H1 (cell line): ENCODE data around the gene PGF. TPM values are rescaled to one million over a fixed set of nuclear protein-coding genes. Genes with fewer than 3 reads are reported as not detected.

Experiments used
- CTCF ChIA-PET: fragments of 300-600 bp; sonication (Branson Sonifier 250); formaldehyde crosslinking; loops from one replicate; lab custom pipeline; 2021; ENCODE audit not compliant: partially characterized antibody; lab: Charles Lee
- POLR2A ChIA-PET: fragments of 300-600 bp; sonication (Branson Sonifier 250); formaldehyde crosslinking; loops from one replicate; lab custom pipeline; 2021; ENCODE audit warnings: inconsistent platforms; ENCODE audit not compliant: partially characterized antibody; lab: Charles Lee
- DNase-seq, 2 experiments: peaks; one replicate each; pipeline versions ENCODE4 v3.0.0 to v3.0.0-alpha.2; 2010 to 2022; ENCODE audit warnings: low spot score in 2 of 2, low read depth in 1 of 2, mixed read lengths in 1 of 2
- FAIRE-seq: peaks from 2 replicates; lab custom pipeline; 2011; peaks lifted over from hg19 to GRCh38; lab: Jason Lieb, UNC
- H2AFZ ChIP-seq: 2 replicates; pipeline ENCODE4 v1.8.1; 2012; ENCODE audit warnings: low read length, inconsistent platforms
- H2AK5ac ChIP-seq: 2 replicates; pipeline ENCODE4 v1.6.1; 2013; ENCODE audit warnings: low read depth, low read length
- H2BK120ac ChIP-seq: replicated peaks from 2 replicates; pipeline ENCODE3; 2013; ENCODE audit warnings: low read depth, low read length, inconsistent platforms
- H2BK12ac ChIP-seq: 2 replicates; pipeline ENCODE4 v1.6.1; 2013; ENCODE audit warnings: low read depth, low read length
- H2BK15ac ChIP-seq: 2 replicates; pipeline ENCODE4 v1.6.1; 2013; ENCODE audit warnings: low read length
- H2BK20ac ChIP-seq: 2 replicates; pipeline ENCODE4 v1.6.1; 2013; ENCODE audit warnings: low read length
- H2BK5ac ChIP-seq: 2 replicates; pipeline ENCODE4 v1.6.1; 2013; ENCODE audit warnings: low read depth, low read length
- H3K14ac ChIP-seq: 2 replicates; pipeline ENCODE4 v1.6.1; 2013; ENCODE audit warnings: inconsistent platforms; ENCODE audit not compliant: insufficient read length
- H3K18ac ChIP-seq: 2 replicates; pipeline ENCODE4 v1.6.1; 2013; ENCODE audit warnings: low read length; ENCODE audit errors: extremely low read depth
- H3K23ac ChIP-seq: 2 replicates; pipeline ENCODE4 v1.6.1; 2013; ENCODE audit warnings: inconsistent platforms; ENCODE audit not compliant: insufficient read length
- H3K23me2 ChIP-seq: 2 replicates; pipeline ENCODE4 v1.6.1; 2013; ENCODE audit warnings: low read depth, low read length
- H3K27ac ChIP-seq: 2 replicates; pipeline ENCODE4 v1.6.1; 2011; ENCODE audit warnings: low read depth, low read length, inconsistent platforms
- H3K27me3 ChIP-seq, 4 experiments: replicated peaks in 1 of 4; 1 replicate in 1 of 4; 2 replicates in 3 of 4; pipeline versions ENCODE4 v1.6.1 to v1.8.1; 2011 to 2013; ENCODE audit warnings: low read length in 3 of 4, mild to moderate bottlenecking in 3 of 4, inconsistent platforms in 2 of 4, mixed read lengths in 2 of 4, moderate library complexity in 1 of 4; ENCODE audit not compliant: control insufficient read depth in 3 of 4, insufficient read depth in 3 of 4; ENCODE audit errors: extremely low read depth in 1 of 4
- H3K36me3 ChIP-seq, 4 experiments: 2 replicates each; pipeline versions ENCODE4 v1.6.1 to v1.8.1; 2011 to 2013; ENCODE audit warnings: mild to moderate bottlenecking in 4 of 4, low read length in 3 of 4, moderate library complexity in 2 of 4, control low read depth in 1 of 4, inconsistent platforms in 1 of 4; ENCODE audit not compliant: insufficient read depth in 4 of 4, control insufficient read depth in 2 of 4
- H3K4ac ChIP-seq: replicated peaks from 2 replicates; pipeline ENCODE3; 2013; ENCODE audit warnings: low read length, low read depth, mixed read lengths, inconsistent platforms; ENCODE audit not compliant: insufficient read length
- H3K4me1 ChIP-seq, 4 experiments: replicated peaks in 1 of 4; 1 replicate in 1 of 4; 2 replicates in 3 of 4; pipeline versions ENCODE4 v1.6.1 to v1.8.1; 2011 to 2013; ENCODE audit warnings: low read length in 3 of 4, inconsistent platforms in 2 of 4, mixed read lengths in 1 of 4; ENCODE audit not compliant: insufficient read depth in 4 of 4, control insufficient read depth in 3 of 4
- H3K4me2 ChIP-seq, 2 experiments: 2 replicates each; pipeline versions ENCODE4 v1.6.1 to v1.8.1; 2011 to 2013; ENCODE audit warnings: low read depth in 2 of 2, low read length in 2 of 2, control low read depth in 1 of 2, inconsistent platforms in 1 of 2, mild to moderate bottlenecking in 1 of 2; ENCODE audit not compliant: insufficient read depth in 1 of 2
- H3K4me3 ChIP-seq, 4 experiments: fragments of 200-600, 300-600 bp in 1 of 4; sonication (generic), shearing (Covaris generic), sonication (Bioruptor Twin) in 1 of 4; 2 replicates each; pipeline versions ENCODE4 v1.5.1 to v1.8.1; 2011 to 2016; ENCODE audit warnings: low read length in 4 of 4, low read depth in 3 of 4, control low read depth in 2 of 4, inconsistent platforms in 2 of 4, mild to moderate bottlenecking in 2 of 4, mixed read lengths in 1 of 4, moderate library complexity in 1 of 4; ENCODE audit not compliant: insufficient read depth in 2 of 4; ENCODE audit errors: extremely low read depth in 1 of 4
- H3K56ac ChIP-seq: replicated peaks from 2 replicates; pipeline ENCODE3; 2013; ENCODE audit warnings: low read depth, mild to moderate bottlenecking, mixed read lengths, low read length, inconsistent platforms; ENCODE audit not compliant: insufficient read length
- H3K79me1 ChIP-seq: 2 replicates; pipeline ENCODE4 v1.6.1; 2013; ENCODE audit warnings: low read depth, low read length, control low read depth
- H3K79me2 ChIP-seq, 2 experiments: 2 replicates each; pipeline versions ENCODE4 v1.6.1 to v1.8.1; 2012 to 2013; ENCODE audit warnings: low read length in 2 of 2, mild to moderate bottlenecking in 2 of 2, inconsistent platforms in 1 of 2; ENCODE audit not compliant: insufficient read depth in 2 of 2, control insufficient read depth in 1 of 2
- H3K9ac ChIP-seq, 4 experiments: replicated peaks in 1 of 4; 1 replicate in 1 of 4; 2 replicates in 3 of 4; pipeline versions ENCODE4 v1.6.1 to v1.8.1; 2011 to 2013; ENCODE audit warnings: low read depth in 3 of 4, low read length in 3 of 4, control low read depth in 2 of 4, mild to moderate bottlenecking in 2 of 4, moderate library complexity in 2 of 4, inconsistent platforms in 1 of 4; ENCODE audit errors: extremely low read depth in 1 of 4
- H3K9me3 ChIP-seq, 2 experiments: 2 replicates each; pipeline versions ENCODE4 v1.6.1 to v1.8.1; 2012 to 2013; ENCODE audit warnings: mild to moderate bottlenecking in 2 of 2, moderate library complexity in 2 of 2, control low read depth in 1 of 2, inconsistent platforms in 1 of 2, low read depth in 1 of 2, low read length in 1 of 2, mixed read lengths in 1 of 2; ENCODE audit not compliant: insufficient read depth in 2 of 2
- H4K20me1 ChIP-seq, 2 experiments: replicated peaks in 1 of 2; 2 replicates each; pipeline versions ENCODE3 to v1.8.1; 2011 to 2013; ENCODE audit warnings: inconsistent platforms in 2 of 2, low read length in 2 of 2, mild to moderate bottlenecking in 1 of 2; ENCODE audit not compliant: insufficient read depth in 2 of 2, control insufficient read depth in 1 of 2
- H4K5ac ChIP-seq: 2 replicates; pipeline ENCODE4 v1.6.1; 2013; ENCODE audit warnings: low read length, low read depth, mixed read lengths, inconsistent platforms; ENCODE audit not compliant: insufficient read length
- H4K8ac ChIP-seq: 2 replicates; pipeline ENCODE4 v1.8.0; 2013; ENCODE audit warnings: mild to moderate bottlenecking, moderate library complexity, low read length, inconsistent platforms; ENCODE audit not compliant: insufficient read depth; ENCODE audit errors: extremely low read depth
- H4K91ac ChIP-seq: replicated peaks from 2 replicates; pipeline ENCODE3; 2013; ENCODE audit warnings: low read length, mixed read lengths, inconsistent platforms; ENCODE audit not compliant: insufficient read length
- ATF3 ChIP-seq: IDR thresholded peaks from 2 replicates; pipeline ENCODE4 v1.6.1; 2011; ENCODE audit warnings: low read depth, mild to moderate bottlenecking, low read length; ENCODE audit not compliant: insufficient read depth
- CHD2 ChIP-seq: IDR thresholded peaks from 2 replicates; pipeline ENCODE4 v1.6.1; 2012; ENCODE audit warnings: low read length, improper control_type of control experiment
- GABPA ChIP-seq: IDR thresholded peaks from 2 replicates; pipeline ENCODE4 v1.6.1; 2011; ENCODE audit warnings: mild to moderate bottlenecking, low read length, moderate library complexity, borderline replicate concordance; ENCODE audit not compliant: insufficient read depth
- GTF2F1 ChIP-seq: IDR thresholded peaks from 2 replicates; pipeline ENCODE4 v1.6.1; 2012; ENCODE audit warnings: low read depth, low read length, improper control_type of control experiment, borderline replicate concordance
- HDAC2 ChIP-seq, 2 experiments: fragments of 300-600 bp in 1 of 2; sonication (generic) in 1 of 2; IDR thresholded peaks; 2 replicates each; pipeline ENCODE4 v1.6.1; 2011 to 2012; ENCODE audit warnings: low read depth in 2 of 2, low read length in 2 of 2, mild to moderate bottlenecking in 2 of 2, moderate library complexity in 2 of 2, borderline replicate concordance in 1 of 2, inconsistent platforms in 1 of 2
- HDAC6 ChIP-seq: IDR thresholded peaks from one replicate; pipeline ENCODE4 v1.7.1; 2012; ENCODE audit warnings: low read depth, mild to moderate bottlenecking, inconsistent platforms, low read length, moderate library complexity
- MAFK ChIP-seq: IDR thresholded peaks from 2 replicates; pipeline ENCODE4 v1.6.1; 2012; ENCODE audit warnings: low read depth, mild to moderate bottlenecking, improper control_type of control experiment, low read length
- MAX ChIP-seq: IDR thresholded peaks from 2 replicates; pipeline ENCODE4 v1.6.1; 2012; ENCODE audit warnings: inconsistent platforms
- RNF2 ChIP-seq: fragments of 200-900, 300-1000 bp; sonication (generic); IDR thresholded peaks from 2 replicates; pipeline ENCODE4 v1.7.1; 2016; ENCODE audit warnings: borderline replicate concordance, low read depth, mild to moderate bottlenecking, antibody characterized with exemption, low read length; ENCODE audit not compliant: poor library complexity, severe bottlenecking; ENCODE audit errors: missing control alignments
- TAF1 ChIP-seq: IDR thresholded peaks from 2 replicates; pipeline ENCODE4 v1.6.1; 2011; ENCODE audit warnings: mild to moderate bottlenecking, low read depth, low read length
- TEAD4 ChIP-seq: IDR thresholded peaks from 2 replicates; pipeline ENCODE4 v1.6.1; 2012; ENCODE audit warnings: low read depth, low read length, inconsistent platforms, mixed read lengths
- WGBS, 2 experiments: shearing (Covaris generic) in 1 of 2; methylation state at CpG; one replicate each; pipeline versions ENCODE4 v1.1.6 to v1.1.7; 2013 to 2015; ENCODE audit warnings: low lambda C conversion rate in 2 of 2, mixed read lengths in 2 of 2, inconsistent platforms in 1 of 2, low coverage in 1 of 2, missing lambda C conversion rate in 1 of 2; ENCODE audit not compliant: insufficient replicate concordance in 2 of 2, insufficient coverage in 1 of 2, insufficient read length in 1 of 2; ENCODE audit errors: extremely low coverage in 1 of 2, missing lambda C conversion rate in 1 of 2; 5-methylcytosine and 5-hydroxymethylcytosine counted together
- polyA plus RNA-seq, 7 experiments: library from polyadenylated mRNA; depleted of rRNA in 3 of 7; stranded (reverse) in 5 of 7; unstranded in 2 of 7; fragments of >200 nt in 5 of 7; fragments of 200-250 nt in 2 of 7; gene quantifications; 1 replicate in 5 of 7; 2 replicates in 1 of 7; 4 replicates in 1 of 7; pipeline versions ENCODE4 v1.2.1 to v1.2.3, GENCODE V29; 2011 to 2013; ENCODE audit warnings: missing spikeins in 2 of 7, mixed read lengths in 2 of 7
- total RNA-seq: library from RNA; stranded (reverse); fragmentation: NEBNext Ultra II Directional; extraction: Animal tissue kit (Norgen Biotek cat#: 25700); gene quantifications from 2 replicates; pipeline ENCODE4 v1.2.1, GENCODE V29; 2021
- TF ChIP-seq, protein P1 (sequence below): IDR thresholded peaks from 2 replicates; pipeline ENCODE4 v1.6.1; 2011; ENCODE audit warnings: low read length, improper control_type of control experiment

PGF gene
- total and polyA plus RNA-seq, 2 of the 8 experiments (the other 6 are each of a cell fraction or from before 2014, with no cell fraction given): 2.1 to 4.1 TPM

DNA sequence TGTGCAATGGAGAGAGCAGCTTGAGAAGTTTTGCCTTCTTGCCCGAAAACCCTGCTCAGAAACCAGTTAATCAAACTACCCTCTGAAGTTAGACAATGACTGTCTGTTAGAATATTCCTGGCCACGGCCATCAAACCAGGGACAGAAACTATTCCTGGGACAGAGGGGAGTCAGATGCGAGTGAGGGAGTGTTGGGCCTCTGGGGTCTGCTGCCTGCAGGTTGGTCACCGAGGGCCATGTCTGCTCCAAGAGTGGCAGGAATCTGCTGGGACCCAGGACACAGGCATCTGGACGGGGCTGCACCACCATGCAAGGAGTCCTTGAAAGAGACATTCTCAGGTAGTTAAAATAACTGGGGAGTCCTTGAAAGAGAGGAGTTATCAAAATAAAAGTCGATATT lies 30.4 kb upstream of the PGF start:
- no peaks in the 10 kb centered on the region for H3K23me2 ChIP-seq
- H3K4me1 ChIP-seq: peaks cover 2 to 14% (median 12%) of the 10 kb centered on the region in 4 experiments; a peak in 6 of 7 replicates
- H2BK120ac ChIP-seq: no peak overlapping the region
- no peaks in the 10 kb centered on the region for H3K79me1 ChIP-seq
- no peaks in the 10 kb centered on the region for H4K20me1 ChIP-seq
- POLR2A ChIA-PET: no interaction called here
- CTCF ChIA-PET: interaction anchor here (1.0 to 2.1 kb wide), 4 partner anchors 28 to 103 kb away, joined by 3 to 9 read pairs (median 3); no protein-coding TSS in a partner anchor
- no peak overlapping the region for H2BK20ac ChIP-seq
- no peak overlapping the region for H3K9ac ChIP-seq
- 94% methylated on average over 6 of the region's 6 CpGs; no CpG with 5 or more reads in 1 of the 2 experiments for WGBS, 2 experiments
- no peak overlapping the region for H4K5ac ChIP-seq
- no peak overlapping the region for H2BK15ac ChIP-seq
- no peak overlapping the region for H2BK12ac ChIP-seq
- no peaks in the 10 kb centered on the region for H3K9me3 ChIP-seq
- no peak overlapping the region for H3K56ac ChIP-seq
- H3K23ac ChIP-seq: no peak overlapping the region
- H3K14ac ChIP-seq: no peak overlapping the region
- H3K4ac ChIP-seq: no peak overlapping the region
- no peak for FAIRE-seq
- H2BK5ac ChIP-seq: no peak overlapping the region
- H2AFZ ChIP-seq: no peak overlapping the region
- H4K91ac ChIP-seq: no peak overlapping the region
- no peak for DNase-seq
- no peaks in the 10 kb centered on the region for H3K36me3 ChIP-seq
- H4K8ac ChIP-seq: no peak overlapping the region
- no peak overlapping the region for H3K27ac ChIP-seq
- H2AK5ac ChIP-seq: no peak overlapping the region
- no peaks in the 10 kb centered on the region for H3K79me2 ChIP-seq
- H3K4me3 ChIP-seq: no peak overlapping the region
- H3K27me3 ChIP-seq: no peaks in the 10 kb centered on the region
- H3K18ac ChIP-seq: no peak overlapping the region
- no peak overlapping the region for H3K4me2 ChIP-seq
- TF ChIP-seq ATF3 (no peak), TAF1 (no peak), GTF2F1 (no peak), MAFK (no peak), CHD2 (no peak), MAX (no peak), RNF2 (no peak), TEAD4 (no peak), GABPA (no peak), HDAC2 (IDR thresholded peaks at IDR 0.05; ENCODE audit: borderline replicate concordance in 1 of 2, low read depth in 2 of 2, low read length in 2 of 2) (no peak), HDAC6 (no peak)
- TF ChIP-seq, protein P1, sequence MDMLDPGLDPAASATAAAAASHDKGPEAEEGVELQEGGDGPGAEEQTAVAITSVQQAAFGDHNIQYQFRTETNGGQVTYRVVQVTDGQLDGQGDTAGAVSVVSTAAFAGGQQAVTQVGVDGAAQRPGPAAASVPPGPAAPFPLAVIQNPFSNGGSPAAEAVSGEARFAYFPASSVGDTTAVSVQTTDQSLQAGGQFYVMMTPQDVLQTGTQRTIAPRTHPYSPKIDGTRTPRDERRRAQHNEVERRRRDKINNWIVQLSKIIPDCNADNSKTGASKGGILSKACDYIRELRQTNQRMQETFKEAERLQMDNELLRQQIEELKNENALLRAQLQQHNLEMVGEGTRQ: no peak
